Ishikawa (cell line): ENCODE results near the gene GDF2.

Source experiments
- CEBPB ChIP-seq: IDR thresholded peaks from 2 replicates; pipeline ENCODE4 v1.6.1; 2012
- CREB1 ChIP-seq: IDR thresholded peaks from 2 replicates; pipeline ENCODE4 v1.6.1; 2012; ENCODE audit warnings: low read depth
- EGR1 ChIP-seq: IDR thresholded peaks from 2 replicates; pipeline ENCODE4 v1.6.1; 2012
- EP300 ChIP-seq: IDR thresholded peaks from 2 replicates; pipeline ENCODE4 v1.6.1; 2012; ENCODE audit warnings: borderline replicate concordance
- FOXM1 ChIP-seq: IDR thresholded peaks from 2 replicates; pipeline ENCODE4 v1.6.1; 2012; ENCODE audit warnings: low read depth, borderline replicate concordance
- NFIC ChIP-seq: IDR thresholded peaks from 2 replicates; pipeline ENCODE4 v1.6.1; 2012
- RAD21 ChIP-seq: IDR thresholded peaks from 2 replicates; pipeline ENCODE4 v1.6.1; 2012; ENCODE audit warnings: low read depth
- TAF1 ChIP-seq: IDR thresholded peaks from 2 replicates; pipeline ENCODE4 v1.6.1; 2012; ENCODE audit warnings: low read depth, mild to moderate bottlenecking
- TCF12 ChIP-seq: IDR thresholded peaks from 2 replicates; pipeline ENCODE4 v1.6.1; 2012; ENCODE audit warnings: low read depth
- TEAD4 ChIP-seq: IDR thresholded peaks from 2 replicates; pipeline ENCODE4 v1.6.1; 2012
- YY1 ChIP-seq: IDR thresholded peaks from 2 replicates; pipeline ENCODE4 v1.6.1; 2012; ENCODE audit warnings: low read depth
- ZBTB7A ChIP-seq: IDR thresholded peaks from 2 replicates; pipeline ENCODE4 v1.6.1; 2012; ENCODE audit warnings: low read depth
- TF ChIP-seq, protein P1 (sequence below): IDR thresholded peaks from 2 replicates; pipeline ENCODE4 v1.6.1; 2012
- TF ChIP-seq, protein P2 (sequence below): IDR thresholded peaks from 2 replicates; pipeline ENCODE4 v1.6.1; 2012
- TF ChIP-seq, protein P3 (sequence below): IDR thresholded peaks from 2 replicates; pipeline ENCODE4 v1.6.1; 2012; ENCODE audit warnings: low read depth, mild to moderate bottlenecking

The GDF2 gene

DNA sequence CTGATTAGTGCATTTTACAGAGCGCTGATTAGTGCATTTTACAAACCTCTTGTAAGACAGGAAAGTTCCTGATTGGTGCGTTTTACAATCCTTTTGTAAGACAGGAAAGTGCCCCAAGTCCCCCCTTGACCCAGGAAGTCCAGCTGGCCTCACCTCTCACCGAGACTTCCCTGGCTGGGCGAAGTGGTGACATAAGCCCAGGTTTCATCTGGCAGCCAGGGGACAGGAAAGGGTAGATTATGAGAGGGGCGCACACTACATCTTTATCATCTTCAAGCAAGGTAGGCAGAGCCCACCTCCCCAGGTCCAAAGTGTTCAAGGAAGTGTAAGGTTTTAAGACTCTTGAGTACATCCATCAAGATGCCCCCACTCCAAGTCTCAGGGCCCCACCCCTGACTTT, 27.8 kb upstream of the GDF2 start:
- TF ChIP-seq NFIC (no peak), TCF12 (no peak), TEAD4 (no peak), EGR1 (no peak), CEBPB (no peak), ZBTB7A (no peak), EP300 (no peak), YY1 (no peak), RAD21 (no peak), CREB1 (no peak), TAF1 (no peak), FOXM1 (no peak)
- TF ChIP-seq, protein P1, sequence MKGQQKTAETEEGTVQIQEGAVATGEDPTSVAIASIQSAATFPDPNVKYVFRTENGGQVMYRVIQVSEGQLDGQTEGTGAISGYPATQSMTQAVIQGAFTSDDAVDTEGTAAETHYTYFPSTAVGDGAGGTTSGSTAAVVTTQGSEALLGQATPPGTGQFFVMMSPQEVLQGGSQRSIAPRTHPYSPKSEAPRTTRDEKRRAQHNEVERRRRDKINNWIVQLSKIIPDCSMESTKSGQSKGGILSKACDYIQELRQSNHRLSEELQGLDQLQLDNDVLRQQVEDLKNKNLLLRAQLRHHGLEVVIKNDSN: no peak
- TF ChIP-seq, protein P2, sequence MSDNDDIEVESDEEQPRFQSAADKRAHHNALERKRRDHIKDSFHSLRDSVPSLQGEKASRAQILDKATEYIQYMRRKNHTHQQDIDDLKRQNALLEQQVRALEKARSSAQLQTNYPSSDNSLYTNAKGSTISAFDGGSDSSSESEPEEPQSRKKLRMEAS: no peak
- TF ChIP-seq, protein P3, sequence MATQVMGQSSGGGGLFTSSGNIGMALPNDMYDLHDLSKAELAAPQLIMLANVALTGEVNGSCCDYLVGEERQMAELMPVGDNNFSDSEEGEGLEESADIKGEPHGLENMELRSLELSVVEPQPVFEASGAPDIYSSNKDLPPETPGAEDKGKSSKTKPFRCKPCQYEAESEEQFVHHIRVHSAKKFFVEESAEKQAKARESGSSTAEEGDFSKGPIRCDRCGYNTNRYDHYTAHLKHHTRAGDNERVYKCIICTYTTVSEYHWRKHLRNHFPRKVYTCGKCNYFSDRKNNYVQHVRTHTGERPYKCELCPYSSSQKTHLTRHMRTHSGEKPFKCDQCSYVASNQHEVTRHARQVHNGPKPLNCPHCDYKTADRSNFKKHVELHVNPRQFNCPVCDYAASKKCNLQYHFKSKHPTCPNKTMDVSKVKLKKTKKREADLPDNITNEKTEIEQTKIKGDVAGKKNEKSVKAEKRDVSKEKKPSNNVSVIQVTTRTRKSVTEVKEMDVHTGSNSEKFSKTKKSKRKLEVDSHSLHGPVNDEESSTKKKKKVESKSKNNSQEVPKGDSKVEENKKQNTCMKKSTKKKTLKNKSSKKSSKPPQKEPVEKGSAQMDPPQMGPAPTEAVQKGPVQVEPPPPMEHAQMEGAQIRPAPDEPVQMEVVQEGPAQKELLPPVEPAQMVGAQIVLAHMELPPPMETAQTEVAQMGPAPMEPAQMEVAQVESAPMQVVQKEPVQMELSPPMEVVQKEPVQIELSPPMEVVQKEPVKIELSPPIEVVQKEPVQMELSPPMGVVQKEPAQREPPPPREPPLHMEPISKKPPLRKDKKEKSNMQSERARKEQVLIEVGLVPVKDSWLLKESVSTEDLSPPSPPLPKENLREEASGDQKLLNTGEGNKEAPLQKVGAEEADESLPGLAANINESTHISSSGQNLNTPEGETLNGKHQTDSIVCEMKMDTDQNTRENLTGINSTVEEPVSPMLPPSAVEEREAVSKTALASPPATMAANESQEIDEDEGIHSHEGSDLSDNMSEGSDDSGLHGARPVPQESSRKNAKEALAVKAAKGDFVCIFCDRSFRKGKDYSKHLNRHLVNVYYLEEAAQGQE: no peak

DNA sequence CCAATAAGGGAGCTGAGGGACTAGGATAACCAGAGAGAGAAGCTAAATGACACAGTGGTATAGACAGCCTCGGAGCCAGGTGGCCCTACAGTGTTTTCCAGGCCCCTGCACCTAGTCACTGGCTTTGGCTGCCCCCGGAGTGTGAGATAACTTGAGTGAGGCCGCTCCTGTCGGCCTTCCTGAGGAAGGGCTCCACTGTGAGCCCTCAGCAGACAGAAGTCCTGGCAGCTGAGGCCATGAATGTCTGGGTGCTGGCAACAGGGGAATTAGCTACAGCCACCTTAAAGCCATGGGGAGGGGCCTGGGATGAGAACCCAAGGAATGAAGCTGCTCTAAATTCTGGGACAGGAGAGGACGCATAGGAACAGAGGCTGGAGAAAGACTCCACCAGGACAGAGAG, 26.8 kb upstream of the GDF2 start:
- no peak for TF ChIP-seq CEBPB
- no peak for TF ChIP-seq TEAD4

DNA sequence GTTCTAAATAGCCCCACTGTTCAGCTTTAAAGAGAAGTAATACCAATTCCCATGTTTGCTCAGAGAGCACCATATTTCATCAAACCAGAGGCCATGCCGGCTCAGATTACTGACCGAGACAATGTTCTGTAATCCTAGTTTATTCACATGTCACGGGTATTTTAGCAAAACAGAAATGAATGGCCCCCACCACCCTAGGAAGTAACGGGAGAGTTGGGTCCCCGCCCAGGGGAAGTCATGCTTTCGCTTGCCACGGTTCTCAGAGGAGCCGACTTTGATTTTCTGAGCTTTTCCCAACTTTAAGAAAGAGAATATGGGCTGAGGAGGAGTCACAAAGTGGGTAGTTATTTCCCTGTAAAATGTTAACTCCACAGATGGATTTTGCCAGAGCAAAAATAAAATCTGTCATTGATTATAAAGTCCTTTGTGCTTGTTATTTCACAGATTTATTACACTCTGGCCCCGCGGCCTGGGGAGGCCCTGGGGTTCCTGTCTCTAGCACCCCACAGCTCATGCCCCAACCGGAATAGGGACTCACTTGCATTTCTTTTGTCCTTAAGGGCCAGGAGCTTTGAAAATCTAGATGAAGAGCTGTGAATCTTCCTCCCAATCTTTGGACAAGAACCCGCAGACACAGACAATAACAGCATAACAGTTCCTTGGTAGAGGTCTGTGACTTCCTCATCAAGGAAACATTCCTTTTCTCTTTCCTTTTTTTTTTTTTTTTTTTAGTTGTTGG, 25.9 kb upstream of the GDF2 start:
- TF ChIP-seq FOXM1: no peak
- TF ChIP-seq NFIC: no peak
- no peak for TF ChIP-seq CREB1
- no peak for TF ChIP-seq EP300
- no peak for TF ChIP-seq TEAD4
- TF ChIP-seq, protein P2: no peak
- TF ChIP-seq CEBPB: no peak
- TF ChIP-seq EGR1: no peak
- no peak for TF ChIP-seq TAF1

DNA sequence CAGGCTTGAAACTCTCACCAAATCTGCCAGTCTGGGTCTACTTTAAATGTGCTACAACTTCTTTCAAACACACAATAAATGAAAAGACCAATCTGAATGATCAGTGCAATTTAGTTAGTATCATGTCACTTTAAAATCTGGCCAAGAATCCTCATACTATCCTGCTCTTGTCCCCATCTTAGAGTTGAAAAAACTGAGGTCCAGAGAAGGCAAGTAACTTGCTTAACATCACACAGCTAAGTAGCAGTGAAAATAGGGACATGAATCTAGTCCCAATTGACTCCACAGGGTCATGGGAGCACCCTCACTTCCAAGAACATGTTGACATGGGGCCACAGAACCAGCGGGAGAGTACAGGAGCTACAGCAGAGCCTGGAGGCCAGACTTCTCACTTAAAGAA, 25.3 kb upstream of the GDF2 start:
- TF ChIP-seq CEBPB (no peak), CREB1 (no peak), TEAD4 (no peak), NFIC (no peak), ZBTB7A (no peak), YY1 (no peak), RAD21 (no peak), FOXM1 (no peak), EGR1 (no peak), TAF1 (no peak)

DNA sequence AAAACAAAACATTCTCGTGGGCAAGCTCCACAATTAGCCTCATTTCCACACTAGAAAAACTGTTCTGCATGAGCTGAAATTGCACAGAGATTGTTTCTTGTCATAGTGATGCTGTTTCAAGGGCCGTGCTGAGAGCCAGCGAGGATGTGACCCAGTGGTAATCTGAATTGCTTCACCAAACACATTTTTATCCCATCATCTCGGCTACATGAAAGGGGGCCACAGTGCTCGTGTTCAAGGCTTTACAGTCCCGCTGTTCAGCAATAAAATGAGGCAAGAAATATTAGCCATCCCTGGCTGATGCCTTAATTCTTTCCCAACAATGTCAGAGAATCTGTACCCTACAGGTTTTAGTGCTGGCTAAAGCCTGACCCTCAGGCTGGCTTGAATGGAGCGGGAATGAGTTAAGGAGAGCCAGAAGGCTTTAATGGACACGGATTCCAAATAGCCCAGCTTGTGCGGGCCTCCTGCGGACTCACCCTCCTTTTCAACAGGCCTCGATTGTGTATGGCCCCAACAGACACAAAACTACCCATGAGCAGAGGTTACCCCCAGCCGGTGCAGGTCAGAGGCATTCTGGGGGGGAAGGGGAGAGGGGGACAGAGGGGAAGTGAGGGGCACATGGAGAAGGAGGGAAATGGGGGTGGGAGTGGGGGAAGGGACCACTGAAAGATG, 24.3 kb upstream of the GDF2 start:
- TF ChIP-seq, protein P2: no peak
- TF ChIP-seq, protein P1: no peak
- TF ChIP-seq, protein P3: no peak
- no peak for TF ChIP-seq CREB1
- TF ChIP-seq EGR1: no peak
- no peak for TF ChIP-seq TCF12
- no peak for TF ChIP-seq YY1
- no peak for TF ChIP-seq TAF1
- no peak for TF ChIP-seq FOXM1
- no peak for TF ChIP-seq CEBPB
- no peak for TF ChIP-seq EP300
- no peak for TF ChIP-seq RAD21
- no peak for TF ChIP-seq NFIC
- no peak for TF ChIP-seq ZBTB7A
